Right forelimb (tissue), 1 donor: ENCODE measurements around the gene CRYBG3.

ENCODE experiments used
- DNase-seq: peaks from one replicate; pipeline ENCODE4 v3.0.0-alpha.2; 2018

CRYBG3 gene

GRCh38 chr3:97949743-97950142, 127.9 kb downstream of the CRYBG3 start:
- DNase-seq, result no peak

- no peak for DNase-seq
Measured at GRCh38 chr3:97950360-97950759, 128.5 kb downstream of the CRYBG3 start.

GRCh38 chr3:97952280-97952679, 130.5 kb downstream of the CRYBG3 start:
- DNase-seq, result no peak

GRCh38 chr3:97952872-97953271, 131.1 kb downstream of the CRYBG3 start:
- no peak for DNase-seq

- DNase-seq, result no peak
Measured at GRCh38 chr3:97954228-97954827, 132.5 kb downstream of the CRYBG3 start.

GRCh38 chr3:97956051-97956450, 134.2 kb downstream of the CRYBG3 start:
- DNase-seq, result no peak

- no peak for DNase-seq
Measured at GRCh38 chr3:97957617-97958311, 136.0 kb downstream of the CRYBG3 start.

- DNase-seq, result no peak
Measured at GRCh38 chr3:97958396-97958795, 136.6 kb downstream of the CRYBG3 start.

- no peak for DNase-seq
Measured at GRCh38 chr3:97958796-97959195, 137.0 kb downstream of the CRYBG3 start.

GRCh38 chr3:97959872-97960271, 138.1 kb downstream of the CRYBG3 start:
- DNase-seq, result no peak

GRCh38 chr3:97960551-97960950, 138.7 kb downstream of the CRYBG3 start:
- no peak for DNase-seq

GRCh38 chr3:97960993-97961766, 139.4 kb downstream of the CRYBG3 start:
- peak; percentile 58 for DNase-seq

GRCh38 chr3:97967966-97968365, 146.2 kb downstream of the CRYBG3 start:
- no peak for DNase-seq

- DNase-seq, result no peak
Measured at GRCh38 chr3:97968376-97968775, 146.6 kb downstream of the CRYBG3 start.

GRCh38 chr3:97969541-97969940, 147.7 kb downstream of the CRYBG3 start:
- DNase-seq, result no peak

GRCh38 chr3:97970156-97970555, 148.3 kb downstream of the CRYBG3 start:
- no peak for DNase-seq

GRCh38 chr3:97970956-97971620, 149.3 kb downstream of the CRYBG3 start:
- no peak for DNase-seq

- DNase-seq, result peak; percentile 81
Measured at GRCh38 chr3:97971679-97972567, 150.1 kb downstream of the CRYBG3 start, which contains the start of gene RIOX2. Gene RIOX2 (minus strand): TSS chr3:97972431. CDS start chr3:97967593, 4,838 bp downstream.

- DNase-seq, result no peak
Measured at GRCh38 chr3:97972976-97973375, 151.2 kb downstream of the CRYBG3 start.

GRCh38 chr3:97974996-97975395, 153.2 kb downstream of the CRYBG3 start:
- no peak for DNase-seq

- no peak for DNase-seq
Measured at GRCh38 chr3:97975466-97975865, 153.7 kb downstream of the CRYBG3 start.

- DNase-seq, result no peak
Measured at GRCh38 chr3:97979610-97980009, 157.8 kb downstream of the CRYBG3 start.
